OCI-LY7 (cell line): ENCODE results near the gene KRTAP5-10.
"Not testable (repeated sequence)": the region's sequence is repeated elsewhere in the genome, so short reads cannot be mapped to it uniquely, and the experiment has no call there.

ENCODE experiments used
- EZH2phosphoT487 ChIP-seq: fragments of 200-600 bp; sonication (generic); IDR thresholded peaks from 2 replicates; pipeline ENCODE4 v1.6.1; 2018; ENCODE audit warnings: low read depth, borderline replicate concordance, mild to moderate bottlenecking, mixed run types, antibody characterized with exemption, low read length, moderate library complexity, mixed read lengths
- TF ChIP-seq, protein P1 (sequence below): fragments of 200-600 bp; sonication (generic); conservative IDR thresholded peaks from 2 replicates; pipeline ENCODE4 v1.5.1; 2014; ENCODE audit warnings: mild to moderate bottlenecking, antibody characterized with exemption, low read length, moderate library complexity, mixed read lengths

DNA sequence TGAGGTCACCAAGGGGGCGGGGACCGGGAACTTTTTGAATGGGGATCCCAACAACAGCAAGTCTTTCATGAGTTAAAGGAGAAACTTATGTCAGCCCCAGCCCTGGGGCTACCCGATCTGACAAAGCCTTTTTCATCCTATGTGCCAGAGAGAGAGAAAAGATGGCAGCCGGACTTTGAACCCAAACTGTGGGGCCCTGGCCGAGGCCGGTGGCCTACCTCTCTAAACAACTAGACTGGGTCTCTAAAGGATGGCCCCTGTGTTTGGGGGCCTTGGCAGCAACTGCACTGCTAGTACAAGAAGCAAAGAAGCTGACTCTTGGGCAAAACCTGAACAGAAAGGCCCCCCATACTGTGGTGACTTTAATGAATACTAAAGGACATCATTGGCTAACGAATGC lies 48.6 kb downstream of the KRTAP5-10 start:
- TF ChIP-seq, protein P1, sequence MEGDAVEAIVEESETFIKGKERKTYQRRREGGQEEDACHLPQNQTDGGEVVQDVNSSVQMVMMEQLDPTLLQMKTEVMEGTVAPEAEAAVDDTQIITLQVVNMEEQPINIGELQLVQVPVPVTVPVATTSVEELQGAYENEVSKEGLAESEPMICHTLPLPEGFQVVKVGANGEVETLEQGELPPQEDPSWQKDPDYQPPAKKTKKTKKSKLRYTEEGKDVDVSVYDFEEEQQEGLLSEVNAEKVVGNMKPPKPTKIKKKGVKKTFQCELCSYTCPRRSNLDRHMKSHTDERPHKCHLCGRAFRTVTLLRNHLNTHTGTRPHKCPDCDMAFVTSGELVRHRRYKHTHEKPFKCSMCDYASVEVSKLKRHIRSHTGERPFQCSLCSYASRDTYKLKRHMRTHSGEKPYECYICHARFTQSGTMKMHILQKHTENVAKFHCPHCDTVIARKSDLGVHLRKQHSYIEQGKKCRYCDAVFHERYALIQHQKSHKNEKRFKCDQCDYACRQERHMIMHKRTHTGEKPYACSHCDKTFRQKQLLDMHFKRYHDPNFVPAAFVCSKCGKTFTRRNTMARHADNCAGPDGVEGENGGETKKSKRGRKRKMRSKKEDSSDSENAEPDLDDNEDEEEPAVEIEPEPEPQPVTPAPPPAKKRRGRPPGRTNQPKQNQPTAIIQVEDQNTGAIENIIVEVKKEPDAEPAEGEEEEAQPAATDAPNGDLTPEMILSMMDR: not testable (repeated sequence)
- not testable (repeated sequence) for TF ChIP-seq EZH2phosphoT487
